K562 (cell line): ENCODE results near the gene VAPB. TPM values are rescaled to one million over a fixed set of nuclear protein-coding genes. Genes with fewer than 3 reads are reported as not detected.

ENCODE experiments used
- ATAC-seq: fragments of 200-7000 bp; cut with Tn5 transposase; 3 replicates; pipeline ENCODE4 v1.9.1; 2020; ENCODE audit warnings: moderate library complexity
- BruUV-seq: library from RNA; stranded (reverse); fragments of 400-500 nt; replicated peaks from 2 replicates; lab custom pipeline; 2021; lab: Mats Ljungman, UMichigan
- CTCF ChIA-PET: fragments of 300-600 bp; formaldehyde crosslinking; extraction: SDS; loops from one replicate; lab custom pipeline; 2021; ENCODE audit warnings: low intra/inter-chr PET ratio; lab: Yijun Ruan, JAX
- POLR2A ChIA-PET: fragments of 300-600, 350-650 bp; sonication (Branson Sonifier 250); formaldehyde crosslinking; extraction: SDS; loops from one replicate; lab custom pipeline; 2021; ENCODE audit warnings: antibody characterized with exemption, inconsistent platforms; lab: Yijun Ruan, JAX
- DNase-seq, 4 experiments: peaks; one replicate each; pipeline versions ENCODE4 v3.0.0 to v3.0.0-alpha.2; 2011 to 2018; ENCODE audit warnings: low spot score in 3 of 4, mixed read lengths in 3 of 4; ENCODE audit errors: extremely low read depth in 1 of 4
- FAIRE-seq: peaks from 2 replicates; lab custom pipeline; 2011; peaks lifted over from hg19 to GRCh38; lab: Jason Lieb, UNC
- H2AFZ ChIP-seq: 2 replicates; pipeline ENCODE4 v1.6.0; 2011; ENCODE audit warnings: low read depth, low read length, control low read depth, inconsistent platforms
- H3K27ac ChIP-seq: fragments of 200-600 bp; 3 replicates; pipeline ENCODE4 v1.8.0; 2011; ENCODE audit warnings: low read depth, mild to moderate bottlenecking, control low read depth, inconsistent platforms, low read length, moderate library complexity, mixed read lengths; ENCODE audit errors: extremely low read depth
- H3K27me3 ChIP-seq, 2 experiments: fragments of 300-600 bp in 1 of 2; 2 replicates in 1 of 2; 3 replicates in 1 of 2; pipeline versions ENCODE4 v1.6.0 to v1.8.0; 2011; ENCODE audit warnings: inconsistent platforms in 2 of 2, low read length in 2 of 2, mild to moderate bottlenecking in 1 of 2, mixed read lengths in 1 of 2, moderate library complexity in 1 of 2; ENCODE audit not compliant: control insufficient read depth in 2 of 2, insufficient read depth in 2 of 2
- H3K36me3 ChIP-seq: fragments of 300-600 bp; 3 replicates; pipeline ENCODE4 v1.8.0; 2011; ENCODE audit warnings: mild to moderate bottlenecking, low read length, inconsistent platforms; ENCODE audit not compliant: control insufficient read depth, insufficient read depth
- H3K4me1 ChIP-seq, 2 experiments: fragments of 200-600 bp in 1 of 2; replicated peaks in 1 of 2; 2 replicates in 1 of 2; 3 replicates in 1 of 2; pipeline versions ENCODE4 v1.5.1 to v1.8.0; 2011; ENCODE audit warnings: inconsistent platforms in 2 of 2, low read length in 2 of 2, mild to moderate bottlenecking in 1 of 2, mixed read lengths in 1 of 2, moderate library complexity in 1 of 2; ENCODE audit not compliant: control insufficient read depth in 2 of 2, insufficient read depth in 2 of 2
- H3K4me2 ChIP-seq: 2 replicates; pipeline ENCODE4 v1.6.1; 2011; ENCODE audit warnings: low read length, control low read depth, inconsistent platforms, mixed read lengths; ENCODE audit not compliant: insufficient read depth
- H3K4me3 ChIP-seq: fragments of 200-600 bp; sonication (generic), shearing (Covaris generic); 2 replicates; pipeline ENCODE4 v1.5.1; 2016; ENCODE audit warnings: control low read depth, inconsistent platforms
- H3K79me2 ChIP-seq: fragments of 200-600 bp; 3 replicates; pipeline ENCODE4 v1.8.0; 2011; ENCODE audit warnings: low read length, inconsistent platforms; ENCODE audit not compliant: control insufficient read depth, insufficient read depth
- H3K9ac ChIP-seq, 2 experiments: 2 replicates each; pipeline versions ENCODE4 v1.6.0 to v1.6.1; 2011; ENCODE audit warnings: low read depth in 2 of 2, low read length in 2 of 2, control low read depth in 1 of 2, inconsistent platforms in 1 of 2, mild to moderate bottlenecking in 1 of 2, mixed read lengths in 1 of 2; ENCODE audit not compliant: insufficient read depth in 1 of 2
- H3K9me1 ChIP-seq: one replicate; pipeline ENCODE4 v1.6.0; 2011; ENCODE audit warnings: inconsistent platforms, mild to moderate bottlenecking, low read length, moderate library complexity; ENCODE audit not compliant: control insufficient read depth, insufficient read depth
- H3K9me3 ChIP-seq: replicated peaks from 2 replicates; pipeline ENCODE4 v1.5.1; 2011; ENCODE audit warnings: low read depth, low read length, inconsistent platforms; ENCODE audit not compliant: control insufficient read depth, insufficient read depth
- H4K20me1 ChIP-seq: replicated peaks from 2 replicates; pipeline ENCODE4 v1.6.1; 2011; ENCODE audit warnings: low read length, inconsistent platforms, mixed read lengths; ENCODE audit not compliant: control insufficient read depth, insufficient read depth
- DMBX1 ChIP-seq: fragments of 250-450 bp; sonication (Bioruptor Pico); IDR thresholded peaks from 2 replicates; pipeline ENCODE4 v1.8.0; 2022; ENCODE audit warnings: inconsistent platforms, mild to moderate bottlenecking, moderate library complexity, borderline replicate concordance
- ELF4 ChIP-seq: fragments of 450-650 bp; formaldehyde crosslinking; IDR thresholded peaks from 2 replicates; pipeline ENCODE4 v1.4.0; 2022; ENCODE audit warnings: missing genetic modification characterization
- HNRNPLL ChIP-seq: fragments of 200-400 bp; formaldehyde crosslinking; IDR thresholded peaks from 2 replicates; pipeline ENCODE4 v1.6.1; 2017; ENCODE audit warnings: low read length, low read depth, mild to moderate bottlenecking; ENCODE audit not compliant: poor library complexity, severe bottlenecking
- MAZ ChIP-seq, 2 experiments: fragments of 450-650 bp in 1 of 2; sonication (generic) in 1 of 2; formaldehyde crosslinking; IDR thresholded peaks in 1 of 2; conservative IDR thresholded peaks in 1 of 2; 2 replicates each; pipeline versions ENCODE4 v1.4.0 to v1.5.0; 2020; ENCODE audit warnings: mild to moderate bottlenecking in 1 of 2, missing genetic modification reagents in 1 of 2
- MEF2D ChIP-seq: conservative IDR thresholded peaks from 2 replicates; pipeline ENCODE4 v1.6.1; 2016; ENCODE audit warnings: low read depth, missing genetic modification characterization, missing compliant biosample characterization
- MIER1 ChIP-seq: fragments of 450-650 bp; IDR thresholded peaks from 2 replicates; pipeline ENCODE4 v1.6.1; 2016; ENCODE audit warnings: antibody characterized with exemption, mild to moderate bottlenecking, low read depth
- NR2C1 ChIP-seq, 2 experiments: fragments of 450-650 bp; IDR thresholded peaks; 2 replicates each; pipeline ENCODE4 v1.6.1; 2017; ENCODE audit warnings: mild to moderate bottlenecking in 2 of 2, antibody characterized with exemption in 1 of 2, inconsistent platforms in 1 of 2, missing compliant biosample characterization in 1 of 2, missing genetic modification characterization in 1 of 2
- PHB2 ChIP-seq: fragments of 450-650 bp; IDR thresholded peaks from 2 replicates; pipeline ENCODE4 v1.6.1; 2017; ENCODE audit warnings: low read depth
- ZNF354B ChIP-seq: fragments of 250-450 bp; sonication (Bioruptor Pico); IDR thresholded peaks from 2 replicates; pipeline ENCODE4 v1.4.0; 2020
- WGBS: fragments of 100-300 bp; shearing (Covaris generic); methylation state at CpG from one replicate; pipeline ENCODE4 v1.1.6; 2016; ENCODE audit warnings: low coverage, mixed read lengths; ENCODE audit not compliant: insufficient coverage; ENCODE audit errors: missing lambda C conversion rate; 5-methylcytosine and 5-hydroxymethylcytosine counted together
- in situ Hi-C: fragments of 300-500 bp; cut with MboI; formaldehyde crosslinking; loops from 4 replicates; pipeline ENCODE4 v1.15.0; 2018; ENCODE audit warnings: inconsistent platforms, mixed read lengths
- intact Hi-C: fragments of 100-400 bp; cut with micrococcal nuclease; formaldehyde crosslinking; loops from 2 replicates; pipeline ENCODE4 v1.14.2; 2022
- polyA plus RNA-seq, 8 experiments: library from polyadenylated mRNA; depleted of rRNA in 4 of 8; stranded (reverse) in 5 of 8; unstranded in 3 of 8; fragments of >200 nt; fragmentation: Nextera tagmentation in 2 of 8; fragmentation: Illumina TruSeq in 1 of 8; extraction: Ambion mirVana in 2 of 8; extraction: Trizol in 1 of 8; gene quantifications; 2 replicates each; pipeline versions ENCODE4 v1.2.1 to v1.2.3, GENCODE V29; 2011 to 2014; ENCODE audit warnings: inconsistent platforms in 1 of 8, missing spikeins in 1 of 8
- total RNA-seq, 7 experiments: library from RNA; depleted of rRNA in 6 of 7; stranded (reverse); fragments of >200 nt in 6 of 7; fragmentation: Illumina TruSeq in 2 of 7; extraction: Trizol in 2 of 7; gene quantifications; 2 replicates each; pipeline versions ENCODE4 v1.2.1 to v1.2.3, GENCODE V29; 2011 to 2021; ENCODE audit warnings: low replicate concordance in 1 of 7
- TF ChIP-seq, protein P1 (sequence below): fragments of 450-650 bp; IDR thresholded peaks from 2 replicates; pipeline ENCODE4 v1.6.1; 2018; ENCODE audit not compliant: partially characterized antibody
- TF ChIP-seq, protein P2 (sequence below): sonication (generic); formaldehyde crosslinking; IDR thresholded peaks from 2 replicates; pipeline ENCODE4 v1.8.0; 2023; ENCODE audit warnings: missing genetic modification reagents, mild to moderate bottlenecking, borderline replicate concordance

VAPB gene
- total and polyA plus RNA-seq, 9 of the 15 experiments (the other 6 are each of a cell fraction or from before 2014, with no cell fraction given): 3.4 to 51.0 (median 27.9) TPM

DNA sequence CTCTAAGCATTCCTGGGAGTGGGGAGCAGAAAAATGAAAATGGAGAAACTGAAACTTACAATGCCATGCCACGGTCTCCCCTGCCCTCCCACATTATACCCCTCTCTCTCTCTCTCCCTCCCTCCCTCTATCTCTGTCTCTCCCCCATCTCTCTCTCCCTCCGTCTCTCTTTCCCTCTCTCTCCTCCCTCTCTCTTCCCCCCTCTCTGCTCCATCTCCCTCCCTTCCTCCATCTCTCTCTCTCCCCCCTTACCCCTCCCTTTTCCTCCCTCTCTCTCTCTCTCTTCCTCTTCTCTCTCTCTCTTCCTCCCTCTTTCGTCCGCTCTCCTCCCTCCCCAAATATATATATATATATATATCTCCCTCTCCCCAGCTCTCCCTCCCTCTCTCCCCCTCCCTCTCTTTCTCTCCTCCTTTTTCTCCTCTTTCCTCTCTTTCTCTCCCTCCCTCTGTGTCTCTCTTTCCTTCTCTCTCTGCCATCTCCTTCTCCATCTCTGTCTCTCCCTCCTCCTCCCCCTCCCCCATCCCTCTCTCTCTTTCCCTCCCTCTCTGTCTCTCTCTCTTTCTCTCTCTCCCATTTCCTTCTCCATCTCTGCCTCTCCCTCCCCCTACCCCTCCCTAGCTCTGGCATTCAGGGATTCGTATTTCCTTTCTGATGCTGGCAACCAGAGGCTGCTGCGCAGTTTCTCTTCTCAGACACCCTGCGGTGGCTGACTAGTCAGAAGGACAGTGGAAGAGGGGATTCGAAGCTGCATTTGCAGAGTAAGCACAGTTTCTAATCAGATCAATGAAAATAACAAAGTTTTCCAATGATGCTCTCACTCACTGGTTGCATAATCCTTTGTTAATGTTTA is 13.9 kb upstream of the VAPB start:
- Histone ChIP-seq H3K27me3 (no peaks in the 10 kb centered on the region), H3K27ac (peak overlapping the region; percentile 65; the same call in 2 of the 3 replicates), H3K4me2 (peak overlapping the region; percentile 64), H3K36me3 (no peaks in the 10 kb centered on the region), H3K4me3 (no peak overlapping the region), H3K9me3 (no peaks in the 10 kb centered on the region), H3K9me1 (no peaks in the 10 kb centered on the region), H2AFZ (peak overlapping the region; percentile 96), H3K9ac (peak overlapping the region in 1 of 2 experiments; percentile 45; a peak in 1 of 4 replicates), H4K20me1 (no peaks in the 10 kb centered on the region), H3K4me1 (peaks cover 8 to 12% of the 10 kb centered on the region in 2 experiments), H3K79me2 (no peaks in the 10 kb centered on the region)
- 49% methylated on average over 6 of the region's 8 CpGs for WGBS
- ChIA-PET CTCF (no interaction called here), POLR2A (interaction anchor here (0.7 to 1.4 kb wide), 2 partner anchors 14 to 17 kb away, joined by 3 to 4 read pairs; no protein-coding TSS in a partner anchor)
- in situ Hi-C loops: no loop called here
- intact Hi-C loops: loop anchor here (5.0 kb wide), 2 partner anchors 68 to 138 kb away; partner anchors contain the start of gene RAB22A
- no peak for DNase-seq
- no TSS peak for BruUV-seq
- no peak for FAIRE-seq
- no peak for ATAC-seq
- TF ChIP-seq, protein P1, sequence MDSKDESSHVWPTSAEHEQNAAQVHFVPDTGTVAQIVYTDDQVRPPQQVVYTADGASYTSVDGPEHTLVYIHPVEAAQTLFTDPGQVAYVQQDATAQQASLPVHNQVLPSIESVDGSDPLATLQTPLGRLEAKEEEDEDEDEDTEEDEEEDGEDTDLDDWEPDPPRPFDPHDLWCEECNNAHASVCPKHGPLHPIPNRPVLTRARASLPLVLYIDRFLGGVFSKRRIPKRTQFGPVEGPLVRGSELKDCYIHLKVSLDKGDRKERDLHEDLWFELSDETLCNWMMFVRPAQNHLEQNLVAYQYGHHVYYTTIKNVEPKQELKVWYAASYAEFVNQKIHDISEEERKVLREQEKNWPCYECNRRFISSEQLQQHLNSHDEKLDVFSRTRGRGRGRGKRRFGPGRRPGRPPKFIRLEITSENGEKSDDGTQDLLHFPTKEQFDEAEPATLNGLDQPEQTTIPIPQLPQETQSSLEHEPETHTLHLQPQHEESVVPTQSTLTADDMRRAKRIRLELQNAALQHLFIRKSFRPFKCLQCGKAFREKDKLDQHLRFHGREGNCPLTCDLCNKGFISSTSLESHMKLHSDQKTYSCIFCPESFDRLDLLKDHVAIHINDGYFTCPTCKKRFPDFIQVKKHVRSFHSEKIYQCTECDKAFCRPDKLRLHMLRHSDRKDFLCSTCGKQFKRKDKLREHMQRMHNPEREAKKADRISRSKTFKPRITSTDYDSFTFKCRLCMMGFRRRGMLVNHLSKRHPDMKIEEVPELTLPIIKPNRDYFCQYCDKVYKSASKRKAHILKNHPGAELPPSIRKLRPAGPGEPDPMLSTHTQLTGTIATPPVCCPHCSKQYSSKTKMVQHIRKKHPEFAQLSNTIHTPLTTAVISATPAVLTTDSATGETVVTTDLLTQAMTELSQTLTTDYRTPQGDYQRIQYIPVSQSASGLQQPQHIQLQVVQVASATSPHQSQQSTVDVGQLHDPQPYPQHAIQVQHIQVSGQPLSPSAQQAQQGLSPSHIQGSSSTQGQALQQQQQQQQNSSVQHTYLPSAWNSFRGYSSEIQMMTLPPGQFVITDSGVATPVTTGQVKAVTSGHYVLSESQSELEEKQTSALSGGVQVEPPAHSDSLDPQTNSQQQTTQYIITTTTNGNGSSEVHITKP: peak; percentile 62
- 0 out of 2 replicates have a peak, but pooled peaks have one; percentile 26 for TF ChIP-seq MEF2D (tag)
- TF ChIP-seq, protein P2, sequence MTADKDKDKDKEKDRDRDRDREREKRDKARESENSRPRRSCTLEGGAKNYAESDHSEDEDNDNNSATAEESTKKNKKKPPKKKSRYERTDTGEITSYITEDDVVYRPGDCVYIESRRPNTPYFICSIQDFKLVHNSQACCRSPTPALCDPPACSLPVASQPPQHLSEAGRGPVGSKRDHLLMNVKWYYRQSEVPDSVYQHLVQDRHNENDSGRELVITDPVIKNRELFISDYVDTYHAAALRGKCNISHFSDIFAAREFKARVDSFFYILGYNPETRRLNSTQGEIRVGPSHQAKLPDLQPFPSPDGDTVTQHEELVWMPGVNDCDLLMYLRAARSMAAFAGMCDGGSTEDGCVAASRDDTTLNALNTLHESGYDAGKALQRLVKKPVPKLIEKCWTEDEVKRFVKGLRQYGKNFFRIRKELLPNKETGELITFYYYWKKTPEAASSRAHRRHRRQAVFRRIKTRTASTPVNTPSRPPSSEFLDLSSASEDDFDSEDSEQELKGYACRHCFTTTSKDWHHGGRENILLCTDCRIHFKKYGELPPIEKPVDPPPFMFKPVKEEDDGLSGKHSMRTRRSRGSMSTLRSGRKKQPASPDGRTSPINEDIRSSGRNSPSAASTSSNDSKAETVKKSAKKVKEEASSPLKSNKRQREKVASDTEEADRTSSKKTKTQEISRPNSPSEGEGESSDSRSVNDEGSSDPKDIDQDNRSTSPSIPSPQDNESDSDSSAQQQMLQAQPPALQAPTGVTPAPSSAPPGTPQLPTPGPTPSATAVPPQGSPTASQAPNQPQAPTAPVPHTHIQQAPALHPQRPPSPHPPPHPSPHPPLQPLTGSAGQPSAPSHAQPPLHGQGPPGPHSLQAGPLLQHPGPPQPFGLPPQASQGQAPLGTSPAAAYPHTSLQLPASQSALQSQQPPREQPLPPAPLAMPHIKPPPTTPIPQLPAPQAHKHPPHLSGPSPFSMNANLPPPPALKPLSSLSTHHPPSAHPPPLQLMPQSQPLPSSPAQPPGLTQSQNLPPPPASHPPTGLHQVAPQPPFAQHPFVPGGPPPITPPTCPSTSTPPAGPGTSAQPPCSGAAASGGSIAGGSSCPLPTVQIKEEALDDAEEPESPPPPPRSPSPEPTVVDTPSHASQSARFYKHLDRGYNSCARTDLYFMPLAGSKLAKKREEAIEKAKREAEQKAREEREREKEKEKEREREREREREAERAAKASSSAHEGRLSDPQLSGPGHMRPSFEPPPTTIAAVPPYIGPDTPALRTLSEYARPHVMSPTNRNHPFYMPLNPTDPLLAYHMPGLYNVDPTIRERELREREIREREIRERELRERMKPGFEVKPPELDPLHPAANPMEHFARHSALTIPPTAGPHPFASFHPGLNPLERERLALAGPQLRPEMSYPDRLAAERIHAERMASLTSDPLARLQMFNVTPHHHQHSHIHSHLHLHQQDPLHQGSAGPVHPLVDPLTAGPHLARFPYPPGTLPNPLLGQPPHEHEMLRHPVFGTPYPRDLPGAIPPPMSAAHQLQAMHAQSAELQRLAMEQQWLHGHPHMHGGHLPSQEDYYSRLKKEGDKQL: no peak
- peak; percentile 43; the same call in 1 of the 2 replicates for TF ChIP-seq ELF4
- TF ChIP-seq ZNF354B (CRISPR knock-in tag): no peak
- no peak for TF ChIP-seq PHB2
- TF ChIP-seq DMBX1 (CRISPR knock-in tag): no peak
- no peak for TF ChIP-seq MIER1
- no peak for TF ChIP-seq HNRNPLL
- TF ChIP-seq MAZ (CRISPR knock-in tag; conservative IDR thresholded peaks at IDR 0.05 in 1 of 2, IDR thresholded peaks at IDR 0.05 in 1 of 2): no peak
- TF ChIP-seq NR2C1 (IDR thresholded peaks at IDR 0.05): no peak
- no peak for TF ChIP-seq NR2C1 (tag; IDR thresholded peaks at IDR 0.05)
